Astrocyte (in vitro differentiated cells and primary cell): ENCODE data around the gene PLXDC2. TPM values are rescaled to one million over a fixed set of nuclear protein-coding genes. Genes with fewer than 3 reads are reported as not detected.

ENCODE experiments used
- DNase-seq: peaks from one replicate; pipeline ENCODE4 v3.0.0-alpha.2; 2010; ENCODE audit warnings: low read depth
- FAIRE-seq: peaks from 2 replicates; lab custom pipeline; 2011; peaks lifted over from hg19 to GRCh38; lab: Jason Lieb, UNC
- H2AFZ ChIP-seq: 2 replicates; pipeline ENCODE4 v1.6.0; 2012; ENCODE audit warnings: low read depth, low read length, inconsistent platforms
- H3K27ac ChIP-seq: 2 replicates; pipeline ENCODE4 v1.5.1; 2011; ENCODE audit warnings: low read depth, low read length, inconsistent platforms
- H3K27me3 ChIP-seq: 2 replicates; pipeline ENCODE4 v1.6.0; 2011; ENCODE audit warnings: low read length, inconsistent platforms; ENCODE audit not compliant: insufficient read depth
- H3K36me3 ChIP-seq: 2 replicates; pipeline ENCODE4 v1.5.1; 2011; ENCODE audit warnings: low read length, inconsistent platforms; ENCODE audit not compliant: insufficient read depth
- H3K4me1 ChIP-seq: 2 replicates; pipeline ENCODE4 v1.5.1; 2011; ENCODE audit warnings: low read length, inconsistent platforms; ENCODE audit not compliant: insufficient read depth
- H3K4me2 ChIP-seq: 2 replicates; pipeline ENCODE4 v1.6.0; 2012; ENCODE audit warnings: low read length, inconsistent platforms
- H3K4me3 ChIP-seq: 2 replicates; pipeline ENCODE4 v1.5.1; 2011; ENCODE audit warnings: low read depth, mild to moderate bottlenecking, low read length, inconsistent platforms; ENCODE audit not compliant: insufficient read depth
- H3K79me2 ChIP-seq: 2 replicates; pipeline ENCODE4 v1.6.0; 2012; ENCODE audit warnings: mild to moderate bottlenecking, low read length, inconsistent platforms; ENCODE audit not compliant: insufficient read depth
- H3K9ac ChIP-seq: 2 replicates; pipeline ENCODE4 v1.6.0; 2012; ENCODE audit warnings: mild to moderate bottlenecking, low read length, inconsistent platforms
- H3K9me3 ChIP-seq: 2 replicates; pipeline ENCODE4 v1.5.1; 2012; ENCODE audit warnings: low read depth, mild to moderate bottlenecking, low read length, inconsistent platforms; ENCODE audit not compliant: insufficient read depth
- H4K20me1 ChIP-seq: 2 replicates; pipeline ENCODE4 v1.6.0; 2012; ENCODE audit warnings: low read length, inconsistent platforms; ENCODE audit not compliant: insufficient read depth
- H3K27ac Mint-ChIP-seq: one replicate; pipeline ENCODE4 v1.8.0; 2021; ENCODE audit warnings: mild to moderate bottlenecking, mixed read lengths; ENCODE audit not compliant: unreplicated experiment
- H3K27me3 Mint-ChIP-seq: one replicate; pipeline ENCODE4 v1.8.0; 2021; ENCODE audit warnings: low read depth, mixed read lengths; ENCODE audit not compliant: unreplicated experiment
- H3K36me3 Mint-ChIP-seq: one replicate; pipeline ENCODE4 v1.8.0; 2021; ENCODE audit warnings: low read depth, mixed read lengths; ENCODE audit not compliant: unreplicated experiment
- H3K4me1 Mint-ChIP-seq: one replicate; pipeline ENCODE4 v1.8.0; 2021; ENCODE audit warnings: low read depth, mixed read lengths; ENCODE audit not compliant: unreplicated experiment
- H3K4me3 Mint-ChIP-seq: one replicate; pipeline ENCODE4 v1.8.0; 2021; ENCODE audit warnings: mild to moderate bottlenecking, moderate library complexity, mixed read lengths; ENCODE audit not compliant: unreplicated experiment
- H3K9me3 Mint-ChIP-seq: one replicate; pipeline ENCODE4 v1.8.0; 2021; ENCODE audit warnings: mild to moderate bottlenecking, mixed read lengths; ENCODE audit not compliant: unreplicated experiment
- EZH2 ChIP-seq: IDR thresholded peaks from 2 replicates; pipeline ENCODE4 v1.6.1; 2012; ENCODE audit warnings: mild to moderate bottlenecking, low read length, inconsistent platforms; ENCODE audit not compliant: insufficient read depth
- total RNA-seq: library from RNA; stranded (reverse); gene quantifications from 2 replicates; pipeline ENCODE4 v1.2.1, GENCODE V29; 2021
- TF ChIP-seq, protein P1 (sequence below): IDR thresholded peaks from 2 replicates; pipeline ENCODE4 v1.5.1; 2011; ENCODE audit warnings: low read depth, mild to moderate bottlenecking, inconsistent platforms, low read length, moderate library complexity; ENCODE audit not compliant: insufficient read depth

Gene PLXDC2
- total RNA-seq, 1 donor from 2014 or later = 36.1 TPM

DNA sequence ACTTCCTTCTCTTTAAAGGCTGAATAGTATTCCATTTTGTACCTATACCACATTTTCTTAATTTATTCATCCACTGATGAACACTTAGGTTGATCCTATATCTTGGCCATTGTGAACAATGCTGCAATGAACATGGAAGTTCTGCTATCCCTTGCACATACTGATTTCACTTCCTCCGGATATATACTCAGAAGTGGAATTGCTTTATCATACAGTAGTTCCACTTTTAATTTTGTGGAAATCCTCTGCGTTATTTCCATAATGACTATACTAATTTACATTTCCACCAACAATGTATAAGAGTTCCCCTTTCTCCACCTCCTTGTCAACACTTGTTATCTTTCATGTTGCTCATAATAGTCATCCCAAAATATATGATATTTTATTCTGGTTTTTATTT is 312.6 kb downstream of the PLXDC2 start:
- Mint-ChIP-seq H3K4me1 (no peaks in the 10 kb centered on the region), H3K4me3 (no peak overlapping the region), H3K27ac (no peak overlapping the region), H3K9me3 (peaks cover 3% of the 10 kb centered on the region), H3K27me3 (no peaks in the 10 kb centered on the region), H3K36me3 (no peaks in the 10 kb centered on the region)
- no peaks in the 10 kb centered on the region for H3K36me3 ChIP-seq
- H3K79me2 ChIP-seq = no peaks in the 10 kb centered on the region
- H2AFZ ChIP-seq = no peak overlapping the region
- no peaks in the 10 kb centered on the region for H3K9me3 ChIP-seq
- no peak overlapping the region for H3K4me2 ChIP-seq
- no peak for FAIRE-seq
- H3K27ac ChIP-seq = no peak overlapping the region
- H3K27me3 ChIP-seq = no peaks in the 10 kb centered on the region
- no peak overlapping the region for H3K9ac ChIP-seq
- no peak for DNase-seq
- no peaks in the 10 kb centered on the region for H4K20me1 ChIP-seq
- H3K4me1 ChIP-seq = no peaks in the 10 kb centered on the region
- TF ChIP-seq, protein P1, sequence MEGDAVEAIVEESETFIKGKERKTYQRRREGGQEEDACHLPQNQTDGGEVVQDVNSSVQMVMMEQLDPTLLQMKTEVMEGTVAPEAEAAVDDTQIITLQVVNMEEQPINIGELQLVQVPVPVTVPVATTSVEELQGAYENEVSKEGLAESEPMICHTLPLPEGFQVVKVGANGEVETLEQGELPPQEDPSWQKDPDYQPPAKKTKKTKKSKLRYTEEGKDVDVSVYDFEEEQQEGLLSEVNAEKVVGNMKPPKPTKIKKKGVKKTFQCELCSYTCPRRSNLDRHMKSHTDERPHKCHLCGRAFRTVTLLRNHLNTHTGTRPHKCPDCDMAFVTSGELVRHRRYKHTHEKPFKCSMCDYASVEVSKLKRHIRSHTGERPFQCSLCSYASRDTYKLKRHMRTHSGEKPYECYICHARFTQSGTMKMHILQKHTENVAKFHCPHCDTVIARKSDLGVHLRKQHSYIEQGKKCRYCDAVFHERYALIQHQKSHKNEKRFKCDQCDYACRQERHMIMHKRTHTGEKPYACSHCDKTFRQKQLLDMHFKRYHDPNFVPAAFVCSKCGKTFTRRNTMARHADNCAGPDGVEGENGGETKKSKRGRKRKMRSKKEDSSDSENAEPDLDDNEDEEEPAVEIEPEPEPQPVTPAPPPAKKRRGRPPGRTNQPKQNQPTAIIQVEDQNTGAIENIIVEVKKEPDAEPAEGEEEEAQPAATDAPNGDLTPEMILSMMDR = no peak
- TF ChIP-seq EZH2 = no peak
- H3K4me3 ChIP-seq = no peak overlapping the region

DNA sequence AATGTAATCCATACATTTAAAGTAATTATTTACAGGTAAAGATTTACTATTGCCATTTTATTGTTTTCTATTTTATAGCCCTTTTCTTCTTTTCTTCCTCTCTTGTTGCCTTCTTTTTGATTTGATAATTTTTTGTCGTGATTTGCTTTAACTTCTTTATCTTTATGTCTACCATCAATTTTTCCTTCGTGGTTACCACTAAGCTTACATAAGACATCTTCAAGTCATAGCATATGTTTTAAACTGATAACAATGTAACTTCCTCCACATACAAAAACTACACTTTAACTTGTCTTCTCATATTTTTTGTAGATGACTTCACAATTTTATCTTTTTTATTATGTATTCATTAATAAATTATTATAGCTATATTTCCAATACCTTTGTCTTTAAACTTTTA is 316.6 kb downstream of the PLXDC2 start:
- Mint-ChIP-seq H3K9me3 (peaks cover 2% of the 10 kb centered on the region), H3K27me3 (no peaks in the 10 kb centered on the region), H3K27ac (no peak overlapping the region), H3K36me3 (no peaks in the 10 kb centered on the region), H3K4me3 (no peak overlapping the region), H3K4me1 (no peaks in the 10 kb centered on the region)
- no peaks in the 10 kb centered on the region for H3K9me3 ChIP-seq
- no peaks in the 10 kb centered on the region for H4K20me1 ChIP-seq
- no peaks in the 10 kb centered on the region for H3K79me2 ChIP-seq
- no peaks in the 10 kb centered on the region for H3K36me3 ChIP-seq
- no peak overlapping the region for H3K27ac ChIP-seq
- H3K4me2 ChIP-seq = no peak overlapping the region
- no peak for FAIRE-seq
- TF ChIP-seq, protein P1 = no peak
- TF ChIP-seq EZH2 = no peak
- H3K9ac ChIP-seq = no peak overlapping the region
- H3K4me1 ChIP-seq = no peaks in the 10 kb centered on the region
- no peak overlapping the region for H2AFZ ChIP-seq
- no peak overlapping the region for H3K4me3 ChIP-seq
- DNase-seq = no peak
- H3K27me3 ChIP-seq = no peaks in the 10 kb centered on the region

DNA sequence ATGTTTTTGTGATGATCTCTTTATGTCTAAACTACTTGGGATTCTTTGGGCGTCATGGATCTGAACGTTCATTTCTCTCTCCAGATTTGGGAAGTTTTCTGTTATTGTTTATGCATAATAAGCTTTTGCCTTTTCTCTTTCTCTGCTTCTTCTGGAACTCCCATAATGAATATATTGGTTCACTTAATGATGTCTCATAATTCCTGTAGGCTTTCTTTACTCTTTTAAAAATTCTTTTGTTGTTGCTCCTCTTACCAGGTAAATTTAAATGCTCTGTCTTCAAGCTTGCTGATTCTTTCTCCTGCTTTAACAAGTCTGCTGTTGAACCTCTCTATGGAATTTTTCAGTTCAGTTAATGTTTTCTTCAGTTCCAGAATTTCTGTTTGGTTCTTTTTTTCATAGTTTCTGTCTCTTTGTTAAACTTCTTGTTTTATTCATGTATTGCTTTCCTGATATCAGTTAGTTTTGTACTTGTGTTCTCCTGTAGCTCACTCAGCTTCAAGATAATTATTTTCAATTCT is 317.5 kb downstream of the PLXDC2 start:
- Mint-ChIP-seq H3K9me3 (peaks cover 2% of the 10 kb centered on the region), H3K4me3 (no peak overlapping the region), H3K36me3 (no peaks in the 10 kb centered on the region), H3K4me1 (no peaks in the 10 kb centered on the region), H3K27ac (no peak overlapping the region), H3K27me3 (no peaks in the 10 kb centered on the region)
- TF ChIP-seq, protein P1 = no peak
- TF ChIP-seq EZH2 = no peak
- H3K9ac ChIP-seq = no peak overlapping the region
- H3K79me2 ChIP-seq = no peaks in the 10 kb centered on the region
- no peak for FAIRE-seq
- no peaks in the 10 kb centered on the region for H3K36me3 ChIP-seq
- H3K4me1 ChIP-seq = no peaks in the 10 kb centered on the region
- no peak overlapping the region for H3K4me2 ChIP-seq
- H2AFZ ChIP-seq = no peak overlapping the region
- H3K27me3 ChIP-seq = no peaks in the 10 kb centered on the region
- H3K27ac ChIP-seq = no peak overlapping the region
- no peaks in the 10 kb centered on the region for H3K9me3 ChIP-seq
- H4K20me1 ChIP-seq = no peaks in the 10 kb centered on the region
- DNase-seq = no peak
- H3K4me3 ChIP-seq = no peak overlapping the region
